GM23248 (cell line): ENCODE data around the gene TLCD2. TPM values are rescaled to one million over a fixed set of nuclear protein-coding genes. Genes with fewer than 3 reads are reported as not detected.
"Not testable (repeated sequence)": the region's sequence is repeated elsewhere in the genome, so short reads cannot be mapped to it uniquely, and the experiment has no call there.

Experiments used
- DNase-seq: peaks from one replicate; pipeline ENCODE4 v3.0.0-alpha.2; 2015
- H2AFZ ChIP-seq: fragments of 200-600 bp; sonication (generic); 2 replicates; pipeline ENCODE4 v1.6.1; 2016; ENCODE audit warnings: antibody characterized with exemption
- H3F3A ChIP-seq: fragments of 200-600 bp; sonication (generic); 2 replicates; pipeline ENCODE4 v1.6.1; 2016; ENCODE audit warnings: mild to moderate bottlenecking, antibody characterized with exemption, mixed run types; ENCODE audit not compliant: insufficient read depth
- H3K27ac ChIP-seq: fragments of 200-600 bp; sonication (generic); 2 replicates; pipeline ENCODE4 v1.5.1; 2016; ENCODE audit warnings: mild to moderate bottlenecking
- H3K27me3 ChIP-seq: fragments of 200-600 bp; sonication (generic); replicated peaks from 2 replicates; pipeline ENCODE4 v1.6.1; 2016; ENCODE audit warnings: mild to moderate bottlenecking; ENCODE audit not compliant: insufficient read depth
- H3K36me3 ChIP-seq: fragments of 200-600 bp; sonication (generic); 2 replicates; pipeline ENCODE4 v1.6.1; 2016; ENCODE audit warnings: low read depth, mild to moderate bottlenecking
- H3K4me1 ChIP-seq: fragments of 200-600 bp; sonication (generic); 2 replicates; pipeline ENCODE4 v1.6.1; 2016; ENCODE audit warnings: mild to moderate bottlenecking; ENCODE audit not compliant: insufficient read depth
- H3K4me2 ChIP-seq: fragments of 200-600 bp; sonication (generic); one replicate; pipeline ENCODE4 v1.6.1; 2016; ENCODE audit warnings: mild to moderate bottlenecking; ENCODE audit not compliant: unreplicated experiment
- H3K4me3 ChIP-seq: fragments of 200-600 bp; sonication (generic); 2 replicates; pipeline ENCODE4 v1.5.1; 2016; ENCODE audit warnings: mild to moderate bottlenecking
- H3K79me2 ChIP-seq: fragments of 200-600 bp; sonication (generic); 2 replicates; pipeline ENCODE4 v1.6.1; 2016; ENCODE audit warnings: mild to moderate bottlenecking; ENCODE audit not compliant: insufficient read depth
- H3K9ac ChIP-seq: fragments of 200-600 bp; sonication (generic); 2 replicates; pipeline ENCODE4 v1.6.1; 2016; ENCODE audit warnings: mild to moderate bottlenecking
- H3K9me2 ChIP-seq: fragments of 200-600 bp; sonication (generic); 2 replicates; pipeline ENCODE4 v1.6.1; 2016; ENCODE audit warnings: mixed run types, mild to moderate bottlenecking, moderate library complexity; ENCODE audit not compliant: insufficient read depth
- H3K9me3 ChIP-seq: fragments of 200-600 bp; sonication (generic); one replicate; pipeline ENCODE4 v1.6.1; 2017; ENCODE audit warnings: low read depth
- H4K20me1 ChIP-seq: fragments of 200-600 bp; sonication (generic); 2 replicates; pipeline ENCODE4 v1.6.0; 2016; ENCODE audit not compliant: insufficient read depth
- EZH2 ChIP-seq: fragments of 200-600 bp; sonication (generic); IDR thresholded peaks from 2 replicates; pipeline ENCODE4 v1.6.1; 2018; ENCODE audit warnings: antibody characterized with exemption, mild to moderate bottlenecking; ENCODE audit not compliant: insufficient read depth, poor library complexity, severe bottlenecking
- EZH2phosphoT487 ChIP-seq: fragments of 200-600 bp; sonication (generic); IDR thresholded peaks from 2 replicates; pipeline ENCODE4 v1.6.1; 2018; ENCODE audit warnings: antibody characterized with exemption, moderate library complexity, mild to moderate bottlenecking, low read depth; ENCODE audit not compliant: insufficient read depth
- WGBS, 2 experiments: methylation state at CpG; one replicate each; pipeline ENCODE4 v1.1.6; 2015 to 2017; ENCODE audit warnings: low lambda C conversion rate in 2 of 2, low coverage in 1 of 2; ENCODE audit errors: missing lambda C conversion rate in 2 of 2; 5-methylcytosine and 5-hydroxymethylcytosine counted together
- in situ Hi-C: fragments of 300-500 bp; cut with MboI; formaldehyde crosslinking; loops from 2 replicates; pipeline ENCODE4 v1.15.0; 2020
- polyA plus RNA-seq: library from polyadenylated mRNA; unstranded; fragments of >200 nt; fragmentation: Nextera tagmentation; extraction: Ambion mirVana; gene quantifications from 2 replicates; pipeline ENCODE4 v1.2.1, GENCODE V29; 2016
- total RNA-seq: library from RNA; depleted of rRNA; stranded (reverse); fragments of >200 nt; shearing (Covaris generic); gene quantifications from 2 replicates; pipeline ENCODE4 v1.2.3, GENCODE V29; 2014

Gene TLCD2
- total and polyA plus RNA-seq, 2 experiments from 2014 or later = 2.2 to 2.4 TPM

DNA sequence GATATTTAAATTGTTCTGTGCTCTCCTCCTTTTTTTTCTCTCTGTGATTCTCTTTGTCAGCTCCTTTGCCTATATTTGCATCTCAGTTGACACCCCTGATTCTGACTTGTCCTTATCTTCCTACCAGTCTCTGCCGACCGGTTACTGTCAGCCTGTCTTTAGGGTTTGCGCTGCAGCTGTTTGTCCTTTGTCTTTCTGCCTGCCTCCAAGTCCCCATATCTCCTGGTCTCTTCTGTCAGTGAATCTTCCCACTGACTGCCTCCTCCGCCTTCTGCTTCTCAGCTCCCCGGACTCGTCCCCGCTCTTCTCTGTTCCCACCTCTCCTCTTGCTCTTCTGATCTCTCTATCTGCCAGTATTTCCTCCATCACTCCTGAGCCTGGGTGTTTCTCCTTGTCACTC, 5.2 kb downstream of the TLCD2 start:
- 92 to 93% methylated on average over 7 of the region's 7 CpGs for WGBS, 2 experiments
- no peak overlapping the region for H3K4me2 ChIP-seq

GRCh38 chr17:1703063-1703462, 7.1 kb downstream of the TLCD2 start:
- Histone ChIP-seq H3K36me3 (no peaks in the 10 kb centered on the region), H3K79me2 (no peaks in the 10 kb centered on the region), H3K4me2 (no peak overlapping the region), H3F3A (peaks cover 7% of the 10 kb centered on the region; the same call in 1 of the 2 replicates), H3K4me1 (no peaks in the 10 kb centered on the region), H2AFZ (no peak overlapping the region), H3K4me3 (no peak overlapping the region), H4K20me1 (no peaks in the 10 kb centered on the region), H3K9me2 (no peaks in the 10 kb centered on the region), H3K9me3 (no peaks in the 10 kb centered on the region), H3K27ac (no peak overlapping the region), H3K27me3 (no peaks in the 10 kb centered on the region), H3K9ac (no peak overlapping the region)
- no peak for DNase-seq
- TF ChIP-seq EZH2 (no peak), EZH2phosphoT487 (no peak)
- WGBS, 2 experiments = 77 to 81% methylated on average over 4 of the region's 4 CpGs
- in situ Hi-C loops = no loop called here

More for the DNA sequence above, 5.2 kb downstream of the TLCD2 start:
- Histone ChIP-seq H3K79me2 (no peaks in the 10 kb centered on the region), H2AFZ (no peak overlapping the region), H3K4me1 (no peaks in the 10 kb centered on the region), H3K9me2 (no peaks in the 10 kb centered on the region), H3F3A (peaks cover 7% of the 10 kb centered on the region; the same call in 1 of the 2 replicates), H3K36me3 (no peaks in the 10 kb centered on the region), H4K20me1 (no peaks in the 10 kb centered on the region), H3K4me3 (no peak overlapping the region), H3K27me3 (no peaks in the 10 kb centered on the region), H3K27ac (no peak overlapping the region), H3K9me3 (no peaks in the 10 kb centered on the region), H3K9ac (no peak overlapping the region)
- DNase-seq = no peak
- TF ChIP-seq EZH2phosphoT487 (no peak), EZH2 (no peak)
- in situ Hi-C loops = no loop called here

DNA sequence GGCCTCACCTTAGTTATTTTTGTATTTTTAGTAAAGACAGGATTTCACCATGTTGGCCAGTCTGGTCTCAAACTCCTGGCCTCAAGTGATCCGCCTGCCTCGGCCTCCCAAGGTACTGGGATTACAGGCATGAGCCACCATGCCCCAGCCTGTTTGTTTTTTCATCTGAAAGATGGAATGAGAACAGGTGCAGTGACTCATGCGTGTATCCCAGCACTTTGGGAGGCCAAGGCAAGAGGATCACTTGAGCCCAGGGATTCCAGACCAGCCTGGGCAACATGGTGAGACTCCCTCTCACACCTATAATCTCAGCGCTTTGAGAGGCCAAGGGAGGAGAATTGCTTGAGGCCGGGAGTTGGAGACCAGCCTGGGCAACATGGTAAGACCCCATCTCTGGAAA, 10.3 kb downstream of the TLCD2 start:
- H3K27ac ChIP-seq, H3K79me2 ChIP-seq, H3K4me2 ChIP-seq, H3K9me3 ChIP-seq, H3K4me1 ChIP-seq, H2AFZ ChIP-seq, H3K4me3 ChIP-seq, H3F3A ChIP-seq, H3K9me2 ChIP-seq, DNase-seq, H3K27me3 ChIP-seq, H3K36me3 ChIP-seq, H3K9ac ChIP-seq, H4K20me1 ChIP-seq, in situ Hi-C loops: not testable (repeated sequence)
- WGBS, 2 experiments = 72 to 75% methylated on average over 5 of the region's 5 CpGs

GRCh38 chr17:1697681-1698080, 12.5 kb downstream of the TLCD2 start:
- Histone ChIP-seq H3K4me1 (no peaks in the 10 kb centered on the region), H3K27me3 (no peaks in the 10 kb centered on the region), H3F3A (no peaks in the 10 kb centered on the region), H3K27ac (no peak overlapping the region), H3K4me3 (no peak overlapping the region), H3K9ac (no peak overlapping the region), H3K36me3 (no peaks in the 10 kb centered on the region), H3K9me3 (no peaks in the 10 kb centered on the region), H3K4me2 (no peak overlapping the region), H3K9me2 (no peaks in the 10 kb centered on the region), H4K20me1 (no peaks in the 10 kb centered on the region), H2AFZ (no peak overlapping the region), H3K79me2 (no peaks in the 10 kb centered on the region)
- TF ChIP-seq EZH2 = no peak
- TF ChIP-seq EZH2phosphoT487 = no peak
- 53% methylated on average over 5 of the region's 5 CpGs for WGBS, 2 experiments
- in situ Hi-C loops = no loop called here
- DNase-seq = no peak

DNA sequence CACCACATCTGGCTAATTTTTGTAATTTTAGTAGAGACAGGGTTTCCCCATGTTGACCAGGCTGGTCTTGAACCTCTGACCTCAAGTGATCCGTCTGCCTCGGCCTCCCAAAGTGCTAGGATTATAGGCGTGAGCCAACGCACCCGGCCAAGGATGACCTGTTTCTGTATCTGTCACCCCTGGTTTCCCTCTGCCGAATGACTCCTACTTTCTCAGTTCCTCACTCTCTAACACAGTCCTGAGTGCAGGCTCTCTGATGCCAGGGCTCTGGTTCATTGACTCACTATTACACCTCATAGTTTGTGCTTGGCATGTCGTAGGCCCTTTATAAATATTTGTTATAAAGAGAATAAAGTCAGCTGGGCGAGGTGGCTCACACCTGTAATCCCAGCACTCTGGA, 14.8 kb downstream of the TLCD2 start:
- Histone ChIP-seq H3K4me1 (no peaks in the 10 kb centered on the region), H3F3A (no peaks in the 10 kb centered on the region), H3K9me3 (no peaks in the 10 kb centered on the region), H3K9me2 (no peaks in the 10 kb centered on the region), H3K27me3 (no peaks in the 10 kb centered on the region), H3K9ac (no peak overlapping the region), H2AFZ (no peak overlapping the region), H3K36me3 (no peaks in the 10 kb centered on the region), H3K4me3 (no peak overlapping the region), H3K79me2 (no peaks in the 10 kb centered on the region), H3K4me2 (no peak overlapping the region), H4K20me1 (no peaks in the 10 kb centered on the region), H3K27ac (no peak overlapping the region)
- in situ Hi-C loops = no loop called here
- TF ChIP-seq EZH2phosphoT487 (no peak), EZH2 (no peak)
- 84 to 88% methylated on average over 8 of the region's 8 CpGs for WGBS, 2 experiments
- DNase-seq = no peak
